ENCODE measurements around the gene HK2.
A peak's percentile ranks its signal among the peaks of the same experiment; 100 is the strongest.

The HK2 gene

DNA sequence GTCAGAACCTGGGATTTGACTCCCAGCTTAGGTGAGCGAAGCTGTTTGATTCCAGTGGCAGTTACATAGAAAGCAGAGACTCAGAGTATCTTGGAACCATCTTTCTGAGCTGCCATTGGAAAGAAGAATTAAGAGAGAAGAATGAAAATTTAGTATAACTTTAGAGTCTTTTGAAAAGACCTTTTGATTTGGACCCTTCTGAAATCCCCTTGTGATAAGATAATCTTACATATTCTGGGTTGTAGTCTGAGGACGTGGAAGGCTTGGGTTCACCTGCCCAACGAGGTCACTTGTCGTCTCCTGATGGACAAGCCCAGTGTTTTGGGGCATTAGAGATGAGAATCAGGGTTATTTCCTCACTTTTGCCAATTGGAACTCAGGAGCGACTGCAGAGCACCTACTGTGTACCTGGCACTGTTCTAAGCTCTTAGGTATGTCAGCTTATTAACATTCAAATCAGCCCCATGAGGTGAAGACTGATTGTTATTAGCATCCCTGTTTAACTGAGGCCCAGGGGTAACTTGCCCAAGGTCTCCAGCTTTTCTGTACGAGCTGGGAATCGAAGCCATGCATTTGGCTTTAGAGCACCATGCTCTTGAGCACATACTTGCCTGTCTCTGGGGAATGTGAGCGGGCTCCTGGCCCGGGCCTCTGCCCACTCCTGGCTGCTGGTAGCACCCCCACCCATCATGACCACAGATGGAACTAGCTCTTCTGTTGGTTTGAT is 2.9 kb downstream of the HK2 start:
- no peak for DNase-seq (ENCODE audit: low read depth)
- H3K36me3 ChIP-seq (ENCODE audit: control insufficient read depth, insufficient read depth, low read length, severe bottlenecking) = no peaks in the 10 kb centered on the region
- H3K27me3 ChIP-seq (replicated peaks; ENCODE audit: control insufficient read depth, insufficient read depth, low read length) = no peaks in the 10 kb centered on the region
- no peaks in the 10 kb centered on the region for H3K9me3 ChIP-seq (ENCODE audit: control insufficient read depth, low read length)
- H3K9ac ChIP-seq (ENCODE audit: low read length) = peak overlapping the region; percentile 96
- H3K4me1 ChIP-seq (ENCODE audit: control insufficient read depth, insufficient read depth, low read length) = peaks cover 32% of the 10 kb centered on the region
- peak overlapping the region; percentile 87 for H3K4me3 ChIP-seq (ENCODE audit: low read length)

DNA sequence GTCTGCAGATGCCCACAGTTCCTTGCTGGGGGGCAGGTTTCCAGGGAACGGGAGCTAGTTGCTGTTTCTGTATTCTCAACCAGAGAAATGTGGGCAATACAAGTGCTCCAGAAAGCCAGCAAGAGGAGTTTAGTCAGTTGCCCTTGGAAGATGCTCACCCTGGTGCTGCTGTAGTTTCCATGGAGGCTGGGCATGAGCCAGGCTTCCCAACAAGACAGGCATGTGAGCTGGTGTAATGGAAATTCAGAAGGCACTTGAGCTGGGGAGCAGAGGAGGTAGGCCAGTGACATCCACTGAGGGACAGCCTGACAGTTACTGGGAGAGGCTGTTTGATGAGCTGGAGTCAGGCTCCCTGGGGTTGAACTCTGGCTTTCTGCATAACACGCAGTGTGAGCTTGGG is 7.7 kb downstream of the HK2 start:
- Histone ChIP-seq H3K4me3 (ENCODE audit: low read length) (no peak overlapping the region), H3K27me3 (replicated peaks; ENCODE audit: control insufficient read depth, insufficient read depth, low read length) (no peaks in the 10 kb centered on the region), H3K9ac (ENCODE audit: low read length) (no peak overlapping the region), H3K4me1 (ENCODE audit: control insufficient read depth, insufficient read depth, low read length) (peaks cover 58% of the 10 kb centered on the region), H3K36me3 (ENCODE audit: control insufficient read depth, insufficient read depth, low read length, severe bottlenecking) (peaks cover 11% of the 10 kb centered on the region), H3K9me3 (ENCODE audit: control insufficient read depth, low read length) (no peaks in the 10 kb centered on the region)
- no peak for DNase-seq (ENCODE audit: low read depth)

DNA sequence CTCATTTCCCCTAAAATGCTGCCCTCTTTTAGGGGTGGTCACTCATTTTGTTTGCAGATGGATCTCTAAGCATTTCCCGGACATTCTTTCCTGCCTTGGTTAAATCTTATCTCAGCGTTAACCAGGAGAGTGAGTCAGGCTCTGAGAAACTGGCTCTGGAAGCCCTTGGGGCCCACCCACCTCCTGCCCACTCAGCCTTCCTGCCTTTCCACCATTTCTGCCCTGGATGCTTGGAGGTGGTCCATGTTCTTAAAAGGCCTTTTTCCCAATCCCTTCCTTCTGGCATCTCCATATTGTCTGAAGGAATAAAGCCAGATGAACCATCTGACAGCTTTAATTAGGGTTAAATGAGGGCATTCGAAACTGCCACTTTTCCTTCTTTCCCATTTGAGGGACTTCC is 9.5 kb downstream of the HK2 start:
- peak overlapping the region; percentile 60 for H3K9ac ChIP-seq (ENCODE audit: low read length)
- peaks cover 11% of the 10 kb centered on the region for H3K36me3 ChIP-seq (ENCODE audit: control insufficient read depth, insufficient read depth, low read length, severe bottlenecking)
- H3K27me3 ChIP-seq (replicated peaks; ENCODE audit: control insufficient read depth, insufficient read depth, low read length) = no peaks in the 10 kb centered on the region
- H3K9me3 ChIP-seq (ENCODE audit: control insufficient read depth, low read length) = no peaks in the 10 kb centered on the region
- H3K4me1 ChIP-seq (ENCODE audit: control insufficient read depth, insufficient read depth, low read length) = peaks cover 58% of the 10 kb centered on the region
- H3K4me3 ChIP-seq (ENCODE audit: low read length) = peak overlapping the region; percentile 71
- DNase-seq (ENCODE audit: low read depth) = peak; percentile 73

DNA sequence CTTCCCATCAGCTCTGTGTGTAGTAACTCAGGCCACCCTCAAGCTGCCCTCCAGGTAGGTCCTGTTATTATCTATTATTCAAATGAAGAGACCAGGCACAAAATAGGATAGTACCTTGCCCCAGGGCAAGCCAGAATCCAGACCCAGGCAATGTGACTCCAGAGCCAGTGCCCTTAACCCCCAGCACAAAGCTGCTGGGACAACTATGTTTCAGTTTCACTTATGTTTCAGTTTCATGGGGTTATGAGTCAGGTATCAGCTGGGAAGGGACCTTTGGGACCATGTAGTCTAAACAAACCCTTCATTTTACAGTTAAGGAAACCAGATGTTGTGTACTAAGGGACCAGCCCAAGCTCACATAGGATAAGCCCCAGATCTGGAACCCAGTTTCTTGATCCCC is 10.0 kb downstream of the HK2 start:
- H3K4me3 ChIP-seq (ENCODE audit: low read length) = peak overlapping the region; percentile 71
- H3K9ac ChIP-seq (ENCODE audit: low read length) = peak overlapping the region; percentile 60
- no peaks in the 10 kb centered on the region for H3K27me3 ChIP-seq (replicated peaks; ENCODE audit: control insufficient read depth, insufficient read depth, low read length)
- H3K4me1 ChIP-seq (ENCODE audit: control insufficient read depth, insufficient read depth, low read length) = peaks cover 63% of the 10 kb centered on the region
- no peaks in the 10 kb centered on the region for H3K9me3 ChIP-seq (ENCODE audit: control insufficient read depth, low read length)
- peak; percentile 87 for DNase-seq (ENCODE audit: low read depth)
- peaks cover 11% of the 10 kb centered on the region for H3K36me3 ChIP-seq (ENCODE audit: control insufficient read depth, insufficient read depth, low read length, severe bottlenecking)

DNA sequence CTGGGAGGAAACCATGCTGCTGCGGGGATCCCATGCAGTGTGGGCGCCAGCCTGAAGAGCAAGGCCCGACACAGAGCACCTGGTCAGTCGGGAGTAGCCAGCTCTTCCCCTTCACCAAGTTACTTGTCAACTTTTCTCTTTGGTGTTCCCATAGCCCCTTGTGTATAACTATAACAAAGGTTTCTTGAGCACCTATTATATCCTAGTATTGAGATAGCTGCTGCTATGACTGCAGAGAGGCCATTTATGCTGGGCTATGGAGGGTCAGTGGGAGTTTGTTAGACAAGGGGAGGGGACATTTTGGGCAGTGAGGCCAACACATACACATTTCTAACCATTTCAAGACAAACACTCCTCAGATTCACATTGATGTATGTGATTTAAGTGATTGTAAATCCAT is 10.8 kb downstream of the HK2 start:
- no peak for DNase-seq (ENCODE audit: low read depth)
- peaks cover 11% of the 10 kb centered on the region for H3K36me3 ChIP-seq (ENCODE audit: control insufficient read depth, insufficient read depth, low read length, severe bottlenecking)
- H3K9me3 ChIP-seq (ENCODE audit: control insufficient read depth, low read length) = no peaks in the 10 kb centered on the region
- H3K27me3 ChIP-seq (replicated peaks; ENCODE audit: control insufficient read depth, insufficient read depth, low read length) = no peaks in the 10 kb centered on the region
- no peak overlapping the region for H3K4me3 ChIP-seq (ENCODE audit: low read length)
- peak overlapping the region; percentile 60 for H3K9ac ChIP-seq (ENCODE audit: low read length)
- H3K4me1 ChIP-seq (ENCODE audit: control insufficient read depth, insufficient read depth, low read length) = peaks cover 71% of the 10 kb centered on the region

DNA sequence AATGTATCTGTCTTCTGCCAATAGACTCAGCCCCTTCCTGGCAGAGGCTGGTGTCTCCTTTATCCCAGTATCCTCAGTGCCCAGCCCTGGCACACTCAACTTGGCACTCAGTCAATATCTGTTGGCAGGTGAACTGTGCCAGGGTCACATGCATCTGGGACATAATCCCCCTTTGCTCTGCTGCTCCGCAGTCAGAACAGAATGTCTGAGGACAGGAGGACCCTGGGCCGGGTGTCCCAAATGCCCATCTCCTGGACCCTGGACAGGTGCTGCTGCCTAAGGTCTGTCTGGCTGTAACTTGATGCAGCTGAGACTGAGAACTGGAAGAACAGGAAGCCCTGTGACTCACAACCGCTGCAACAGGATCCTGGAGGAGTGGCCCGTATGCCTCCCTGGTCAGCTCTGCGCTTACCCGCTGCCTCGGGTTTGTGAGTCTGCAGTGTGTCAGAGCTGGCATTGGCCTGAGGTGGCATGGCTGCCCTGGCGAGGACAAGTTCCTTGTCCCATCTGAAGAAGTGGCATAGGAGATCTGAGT is 11.4 kb downstream of the HK2 start:
- Histone ChIP-seq H3K4me3 (ENCODE audit: low read length) (peak overlapping the region; percentile 54), H3K9ac (ENCODE audit: low read length) (peak overlapping the region; percentile 74), H3K27me3 (replicated peaks; ENCODE audit: control insufficient read depth, insufficient read depth, low read length) (no peaks in the 10 kb centered on the region), H3K36me3 (ENCODE audit: control insufficient read depth, insufficient read depth, low read length, severe bottlenecking) (peaks cover 11% of the 10 kb centered on the region), H3K4me1 (ENCODE audit: control insufficient read depth, insufficient read depth, low read length) (peaks cover 77% of the 10 kb centered on the region), H3K9me3 (ENCODE audit: control insufficient read depth, low read length) (no peaks in the 10 kb centered on the region)
- DNase-seq (ENCODE audit: low read depth) = peak; percentile 96

DNA sequence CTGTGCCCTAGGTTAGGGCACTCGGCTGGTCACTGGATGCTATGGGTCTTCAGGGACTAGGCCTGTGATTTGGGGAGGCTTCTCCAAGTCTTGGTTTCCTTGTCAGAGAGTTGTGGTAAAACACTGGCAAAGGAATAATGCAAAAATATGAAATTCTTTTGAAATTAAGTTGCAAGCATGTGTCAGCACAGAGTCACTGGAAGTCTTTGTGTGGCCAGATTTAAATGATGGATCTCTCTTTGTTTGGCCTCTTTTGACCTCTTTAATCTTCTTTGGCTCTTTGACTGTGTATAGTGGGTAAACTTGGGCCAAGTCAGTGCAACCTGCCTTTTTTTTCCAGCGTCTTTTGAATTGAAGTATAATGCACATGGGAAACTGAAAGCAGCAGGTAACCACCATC is 12.1 kb downstream of the HK2 start:
- Histone ChIP-seq H3K9ac (ENCODE audit: low read length) (peak overlapping the region; percentile 74), H3K36me3 (ENCODE audit: control insufficient read depth, insufficient read depth, low read length, severe bottlenecking) (peaks cover 11% of the 10 kb centered on the region), H3K4me1 (ENCODE audit: control insufficient read depth, insufficient read depth, low read length) (peaks cover 82% of the 10 kb centered on the region), H3K9me3 (ENCODE audit: control insufficient read depth, low read length) (no peaks in the 10 kb centered on the region), H3K27me3 (replicated peaks; ENCODE audit: control insufficient read depth, insufficient read depth, low read length) (no peaks in the 10 kb centered on the region), H3K4me3 (ENCODE audit: low read length) (peak overlapping the region; percentile 54)
- no peak for DNase-seq (ENCODE audit: low read depth)

DNA sequence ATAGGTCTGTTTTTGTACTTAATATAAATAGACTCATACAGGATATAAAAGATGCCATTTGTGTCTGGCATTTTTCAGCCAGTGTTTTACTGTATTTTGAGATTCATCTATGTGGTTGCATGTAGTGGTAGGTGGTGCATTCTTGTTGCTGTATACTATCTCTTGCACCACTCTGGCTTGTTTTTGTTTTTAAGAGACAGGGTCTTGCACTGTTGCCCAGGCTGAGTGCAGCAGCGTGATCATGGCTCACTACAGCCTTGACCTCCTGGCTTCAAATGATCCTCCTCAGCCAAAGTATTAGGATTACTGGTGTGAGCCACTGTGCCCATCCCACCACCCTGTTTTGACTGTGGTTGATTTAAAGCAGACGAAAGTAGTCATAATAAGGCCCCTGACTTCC is 12.6 kb downstream of the HK2 start:
- H3K36me3 ChIP-seq (ENCODE audit: control insufficient read depth, insufficient read depth, low read length, severe bottlenecking) = peaks cover 13% of the 10 kb centered on the region
- no peak overlapping the region for H3K9ac ChIP-seq (ENCODE audit: low read length)
- no peaks in the 10 kb centered on the region for H3K27me3 ChIP-seq (replicated peaks; ENCODE audit: control insufficient read depth, insufficient read depth, low read length)
- no peak overlapping the region for H3K4me3 ChIP-seq (ENCODE audit: low read length)
- peaks cover 82% of the 10 kb centered on the region for H3K4me1 ChIP-seq (ENCODE audit: control insufficient read depth, insufficient read depth, low read length)
- H3K9me3 ChIP-seq (ENCODE audit: control insufficient read depth, low read length) = no peaks in the 10 kb centered on the region
- no peak for DNase-seq (ENCODE audit: low read depth)

DNA sequence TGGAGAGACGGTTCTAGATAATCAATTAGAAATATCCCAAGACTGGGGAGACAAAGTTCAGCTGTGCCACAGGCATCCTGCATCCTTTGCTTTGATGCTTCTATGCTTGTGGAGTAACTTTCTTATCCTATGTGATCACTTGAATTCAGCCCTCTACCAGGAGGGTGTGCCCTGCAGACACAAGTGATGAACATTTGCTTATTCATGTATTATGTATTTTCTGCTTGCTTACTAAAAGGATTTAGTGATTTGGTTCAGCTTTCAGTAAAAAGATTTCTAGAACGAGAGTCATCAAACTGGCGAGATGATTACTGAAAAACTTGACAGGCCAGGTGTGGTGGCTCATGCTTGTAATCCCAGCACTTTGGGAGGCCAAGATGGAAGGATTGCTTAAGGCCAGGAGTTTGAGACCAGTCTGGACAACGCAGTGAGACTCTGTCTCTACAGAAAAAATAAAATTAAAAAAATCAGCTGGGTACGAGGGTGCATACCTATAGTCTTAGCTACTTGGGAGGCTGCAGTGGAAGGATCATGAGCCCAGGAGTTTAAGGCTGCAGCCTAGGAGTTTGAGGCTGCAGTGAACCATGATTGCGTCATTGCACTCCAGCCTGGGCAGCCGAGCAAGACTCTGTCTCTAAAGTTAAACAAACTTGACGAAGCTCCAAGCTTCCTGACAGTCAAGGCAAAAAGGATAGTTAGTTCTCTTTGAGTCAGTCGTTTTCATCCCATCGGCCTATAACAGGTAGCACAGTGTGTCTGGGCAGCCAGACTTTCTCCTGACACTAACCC is 13.3 kb downstream of the HK2 start:
- Histone ChIP-seq H3K36me3 (ENCODE audit: control insufficient read depth, insufficient read depth, low read length, severe bottlenecking) (peaks cover 18% of the 10 kb centered on the region), H3K4me3 (ENCODE audit: low read length) (no peak overlapping the region), H3K27me3 (replicated peaks; ENCODE audit: control insufficient read depth, insufficient read depth, low read length) (no peaks in the 10 kb centered on the region), H3K4me1 (ENCODE audit: control insufficient read depth, insufficient read depth, low read length) (peaks cover 85% of the 10 kb centered on the region), H3K9me3 (ENCODE audit: control insufficient read depth, low read length) (no peaks in the 10 kb centered on the region), H3K9ac (ENCODE audit: low read length) (no peak overlapping the region)
- DNase-seq (ENCODE audit: low read depth) = peak; percentile 47

DNA sequence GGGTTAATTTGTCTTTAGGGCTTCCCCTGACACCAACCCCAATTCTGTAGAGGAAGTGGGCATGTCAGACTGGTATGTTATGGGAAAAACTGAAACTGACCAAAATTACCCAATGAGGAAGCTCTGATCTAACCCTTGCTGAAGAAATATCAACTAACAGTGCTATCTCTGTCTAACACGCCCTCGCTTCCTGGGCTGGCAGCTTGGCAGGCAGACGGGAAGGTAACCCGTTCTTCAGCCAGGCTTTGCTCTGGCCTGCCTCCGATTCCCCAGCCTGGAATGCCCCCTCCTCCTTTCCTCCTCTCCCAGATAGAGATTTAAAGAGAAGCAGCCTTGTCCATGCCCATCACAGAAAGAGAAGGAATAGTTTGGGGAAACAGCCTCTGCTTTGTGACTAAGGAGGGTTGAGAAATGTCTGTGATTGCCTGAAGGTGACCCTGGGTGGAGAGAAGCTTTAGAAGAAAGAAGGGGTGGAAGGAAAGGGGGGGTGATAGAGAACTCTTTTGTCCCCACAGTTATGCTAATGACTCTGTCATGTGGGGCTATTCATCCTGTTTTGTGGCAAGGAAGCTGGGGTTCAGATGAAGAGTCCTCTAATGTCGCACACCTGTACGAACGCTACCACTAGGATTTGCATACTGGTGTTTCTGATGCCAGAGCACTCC is 15.4 kb downstream of the HK2 start:
- H3K36me3 ChIP-seq (ENCODE audit: control insufficient read depth, insufficient read depth, low read length, severe bottlenecking) = peaks cover 12% of the 10 kb centered on the region
- no peak for DNase-seq (ENCODE audit: low read depth)
- no peak overlapping the region for H3K9ac ChIP-seq (ENCODE audit: low read length)
- no peaks in the 10 kb centered on the region for H3K27me3 ChIP-seq (replicated peaks; ENCODE audit: control insufficient read depth, insufficient read depth, low read length)
- H3K9me3 ChIP-seq (ENCODE audit: control insufficient read depth, low read length) = no peaks in the 10 kb centered on the region
- H3K4me3 ChIP-seq (ENCODE audit: low read length) = no peak overlapping the region
- H3K4me1 ChIP-seq (ENCODE audit: control insufficient read depth, insufficient read depth, low read length) = peaks cover 64% of the 10 kb centered on the region
